GM12873 (cell line): Measurements from ENCODE around the gene MNDA.

Experiments
- CTCF ChIP-seq: IDR thresholded peaks from 2 replicates; pipeline ENCODE4 v1.5.1; 2012; ENCODE audit warnings: low read depth, mild to moderate bottlenecking, moderate library complexity, low read length, control low read depth; ENCODE audit not compliant: insufficient read depth; ENCODE audit errors: missing control alignments

The MNDA gene

GRCh38 chr1:158830904-158831507, at the start of gene MNDA:
TSS of gene MNDA (plus strand) at chr1:158831351. CDS start at chr1:158842154, 10,803 bp downstream.
- TF ChIP-seq CTCF, result no peak

GRCh38 chr1:158793604-158794003, 37.5 kb upstream of the MNDA start:
- TF ChIP-seq CTCF, result peak; percentile 66

GRCh38 chr1:158794247-158794646, 36.9 kb upstream of the MNDA start:
- no peak for TF ChIP-seq CTCF

- peak; percentile 11 for TF ChIP-seq CTCF
Observed at GRCh38 chr1:158798531-158798930, 32.6 kb upstream of the MNDA start.

GRCh38 chr1:158799689-158800088, 31.5 kb upstream of the MNDA start:
- no peak for TF ChIP-seq CTCF

- no peak for TF ChIP-seq CTCF
Observed at GRCh38 chr1:158800526-158800925, 30.6 kb upstream of the MNDA start.

GRCh38 chr1:158801396-158801795, 29.8 kb upstream of the MNDA start:
- no peak for TF ChIP-seq CTCF
